Amniotic epithelial cell (primary cell): ENCODE results near the gene ZNF544.

ENCODE experiments used
- DNase-seq: peaks from one replicate; pipeline ENCODE4 v3.0.0-alpha.2; 2010; ENCODE audit warnings: low read depth

The ZNF544 gene

GRCh38 chr19:58228585-58229254 is at the start of gene ZNF544:
ZNF544 (plus strand) TSS chr19:58228914; CDS start chr19:58244024, 15,110 bp downstream.
- peak; percentile 75 for DNase-seq

DNA sequence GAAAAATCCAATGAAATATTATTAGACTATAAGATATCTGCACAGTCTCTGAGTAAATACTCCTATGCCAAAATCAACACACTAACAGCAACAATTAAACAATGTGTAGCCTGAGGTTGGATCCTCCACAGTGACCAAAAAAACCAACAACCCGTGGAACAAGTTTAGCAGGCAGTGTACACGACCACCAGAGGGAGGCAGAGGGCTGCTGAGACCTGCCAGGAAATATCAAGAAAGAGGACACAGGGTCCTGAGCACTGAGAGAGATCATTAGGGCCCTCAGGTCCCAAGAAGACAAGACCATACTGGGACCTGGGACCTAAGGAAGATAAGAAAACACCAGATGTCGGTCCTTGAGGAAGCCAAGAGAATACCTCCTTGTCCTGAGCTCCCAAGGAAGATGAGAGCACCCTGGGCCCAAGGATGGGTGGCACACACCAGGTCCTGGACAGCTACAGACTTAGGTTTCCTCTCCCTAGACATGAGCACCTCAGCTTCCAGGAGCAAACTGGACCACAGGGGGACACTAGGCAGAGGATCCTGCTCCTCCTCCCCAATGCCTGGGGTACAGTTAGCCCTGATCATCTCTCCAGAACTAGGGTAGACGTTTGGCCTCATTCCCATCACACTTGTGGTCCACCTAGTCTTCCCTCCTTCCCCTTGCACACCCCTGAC is 46.7 kb upstream of the ZNF544 start:
- DNase-seq: peak; percentile 26

- no peak for DNase-seq
Measured at GRCh38 chr19:58182577-58182988, 46.1 kb upstream of the ZNF544 start.

GRCh38 chr19:58182989-58183816 is 45.5 kb upstream of the ZNF544 start, which contains the start of gene ZNF274:
ZNF274 (plus strand) TSS chr19:58183061; CDS start chr19:58183966, 905 bp downstream.
- DNase-seq: peak; percentile 92

DNA sequence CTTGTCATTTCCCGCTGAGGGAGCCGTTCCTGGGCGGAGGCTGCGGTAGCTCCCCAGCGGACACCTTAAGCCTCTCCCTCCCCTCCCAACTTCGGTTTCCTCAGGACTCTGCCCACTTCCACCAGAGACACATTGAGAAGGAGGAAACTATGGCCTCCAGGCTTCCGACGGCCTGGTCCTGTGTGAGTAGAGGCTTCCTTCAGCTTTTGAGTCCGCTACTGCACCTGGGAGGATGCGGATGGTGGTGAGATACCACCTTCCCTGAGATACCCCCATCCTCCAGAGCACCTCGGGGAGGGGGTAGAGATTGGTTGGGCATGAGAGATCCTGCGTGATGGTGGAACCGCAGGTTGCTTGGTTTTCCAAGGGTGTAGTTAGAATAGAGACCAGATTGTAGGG is 44.9 kb upstream of the ZNF544 start:
- no peak for DNase-seq

GRCh38 chr19:58196901-58197616 is 31.7 kb upstream of the ZNF544 start:
- peak; percentile 58 for DNase-seq

- DNase-seq: no peak
Measured at GRCh38 chr19:58203814-58204475, 24.8 kb upstream of the ZNF544 start.

GRCh38 chr19:58204566-58204965 is 24.1 kb upstream of the ZNF544 start:
- DNase-seq: no peak

GRCh38 chr19:58209577-58209976 is 19.1 kb upstream of the ZNF544 start:
- DNase-seq: no peak

- DNase-seq: peak; percentile 41
Measured at GRCh38 chr19:58212336-58213074, 16.2 kb upstream of the ZNF544 start.

GRCh38 chr19:58213075-58213369 is 15.7 kb upstream of the ZNF544 start:
- no peak for DNase-seq

- DNase-seq: no peak
Measured at GRCh38 chr19:58217069-58217481, 11.6 kb upstream of the ZNF544 start.

DNA sequence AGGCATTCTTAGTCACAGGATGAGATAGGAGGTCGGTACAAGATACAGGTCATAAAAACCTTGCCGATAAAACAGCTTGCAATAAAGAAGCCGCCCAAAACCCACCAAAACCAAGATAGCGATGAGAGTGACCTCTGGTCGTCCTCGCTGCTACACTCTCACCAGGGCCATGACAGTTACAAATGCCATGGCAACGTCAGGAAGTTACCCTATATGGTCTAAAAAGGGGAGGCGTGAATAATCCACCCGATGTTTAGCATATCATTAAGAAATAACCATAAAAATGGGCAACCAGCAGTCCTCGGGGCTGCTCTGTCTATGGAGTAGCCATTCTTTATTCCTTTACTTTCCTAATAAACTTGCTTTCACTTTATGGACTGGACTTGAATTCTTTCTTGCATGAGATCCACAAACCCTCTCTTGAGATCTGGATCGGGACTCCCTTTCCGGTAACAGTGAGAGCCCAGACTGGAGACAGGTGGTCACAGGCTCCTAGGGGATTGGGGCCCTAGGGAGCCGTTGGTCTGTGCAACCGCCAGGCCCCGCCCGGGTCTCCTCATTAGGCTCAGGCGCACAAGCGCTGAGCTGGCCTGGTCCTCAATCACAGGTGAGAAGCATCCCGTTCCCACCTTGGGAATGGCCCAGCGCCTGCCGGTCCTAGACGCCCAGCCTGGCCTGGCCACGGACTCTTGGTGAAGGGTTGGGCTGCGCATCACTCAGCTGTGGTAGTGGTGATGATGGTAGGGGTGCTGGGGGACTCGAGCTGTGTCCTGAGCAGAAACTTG is 10.9 kb upstream of the ZNF544 start:
- no peak for DNase-seq

GRCh38 chr19:58218899-58219298 is 9.8 kb upstream of the ZNF544 start:
- DNase-seq: peak; percentile 23

DNA sequence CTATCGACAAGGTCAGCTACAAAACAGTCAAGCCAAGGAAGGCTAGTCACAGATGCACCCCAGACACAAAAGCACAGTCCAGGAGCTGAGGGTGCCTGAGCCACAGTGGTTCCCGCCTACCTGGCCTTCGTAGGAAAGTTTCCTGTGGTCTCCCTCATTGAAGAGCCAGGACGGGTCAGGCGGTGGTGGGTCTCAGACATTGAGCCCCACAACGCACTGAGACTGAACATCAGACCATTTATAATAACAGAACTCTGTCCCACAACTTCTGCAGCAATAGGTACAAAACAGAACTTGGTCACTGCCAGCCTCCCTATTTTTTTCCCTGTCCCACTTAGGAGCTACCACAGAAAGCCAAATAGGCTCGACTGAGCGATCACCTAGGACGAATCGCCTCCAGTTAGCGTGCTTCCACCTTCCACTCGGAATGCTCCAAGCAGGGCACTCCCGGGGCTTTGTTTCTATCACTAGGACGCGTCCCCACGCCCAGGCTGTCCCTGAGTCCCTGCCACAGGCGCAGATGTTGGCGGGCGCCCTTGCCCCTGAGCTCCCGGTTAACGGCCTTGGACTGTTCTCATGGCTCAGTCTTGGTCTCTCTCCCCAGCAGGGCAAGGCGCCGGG is 640 bp upstream of the ZNF544 start:
- DNase-seq: no peak

DNA sequence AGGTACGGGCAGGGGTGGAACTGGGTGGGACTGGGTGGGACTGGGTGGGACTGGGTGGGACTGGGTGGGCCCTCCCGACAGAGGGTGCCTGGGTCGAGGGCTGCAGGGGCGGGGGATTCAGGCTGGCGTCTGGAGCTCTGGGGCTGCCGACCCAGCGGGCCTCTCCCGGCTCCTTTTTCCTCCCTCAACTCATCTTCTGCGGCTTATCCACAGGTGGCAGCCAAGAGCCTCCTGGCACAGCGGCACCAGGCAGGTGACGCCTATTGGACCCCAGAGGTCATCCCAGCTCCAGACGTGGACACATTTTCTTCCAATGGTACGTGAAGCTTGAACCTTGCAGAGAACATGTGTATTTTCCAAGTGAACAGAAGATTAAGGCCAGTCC is 533 bp downstream of the ZNF544 start:
- DNase-seq: peak; percentile 29

DNA sequence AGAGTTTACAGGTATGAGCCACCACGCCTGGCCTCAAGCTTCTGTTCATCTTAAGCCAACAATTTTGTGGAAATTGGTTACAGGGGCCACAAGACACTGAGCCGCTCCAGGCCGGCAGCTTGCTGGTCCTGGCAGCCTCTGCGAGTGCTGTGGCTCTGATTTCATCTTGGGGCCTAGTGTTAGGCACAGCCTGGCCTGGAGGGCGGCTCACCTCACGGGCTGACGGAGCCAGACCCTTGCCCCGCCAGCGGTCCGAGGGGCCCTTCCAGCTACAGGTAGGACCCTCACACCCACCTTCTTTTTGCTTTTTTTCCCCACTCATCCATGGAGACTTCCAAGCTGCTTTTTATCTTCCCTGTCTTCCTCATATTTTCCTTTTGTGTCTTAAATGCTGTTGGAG is 8.6 kb downstream of the ZNF544 start:
- no peak for DNase-seq

DNA sequence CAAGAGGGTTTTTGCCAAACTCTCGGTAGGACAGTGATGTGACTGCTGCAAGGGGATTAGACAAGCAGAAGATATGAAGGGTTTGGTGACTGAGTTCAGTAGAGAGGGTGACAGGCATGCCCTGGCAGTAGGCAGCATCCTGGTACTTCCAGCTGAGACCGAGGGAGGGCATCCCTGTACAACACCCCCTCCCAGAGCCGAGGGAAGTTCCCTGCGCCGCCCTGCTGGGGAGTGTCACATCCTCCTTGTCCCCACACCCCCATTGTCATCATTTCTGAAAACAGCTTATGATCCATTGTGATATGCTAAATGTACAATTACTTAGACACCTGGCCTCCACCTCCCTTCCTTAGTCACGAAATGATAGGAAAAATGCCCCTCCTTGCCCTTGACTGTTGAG is 14.6 kb downstream of the ZNF544 start:
- no peak for DNase-seq

- no peak for DNase-seq
Measured at GRCh38 chr19:58248886-58249285, 20.2 kb downstream of the ZNF544 start.
